DND-41 (cell line): ENCODE data around the gene UNC45B.

Experiments
- EZH2 ChIP-seq: IDR thresholded peaks from 3 replicates; pipeline ENCODE4 v1.6.1; 2012; ENCODE audit warnings: borderline replicate concordance, low read depth, mild to moderate bottlenecking, moderate library complexity, low read length, inconsistent platforms; ENCODE audit not compliant: severe bottlenecking
- TF ChIP-seq, protein P1 (sequence below): IDR thresholded peaks from 2 replicates; pipeline ENCODE4 v1.5.1; 2012; ENCODE audit warnings: borderline replicate concordance, low read length, moderate library complexity, mild to moderate bottlenecking; ENCODE audit not compliant: poor library complexity, severe bottlenecking; ENCODE audit errors: extremely low read depth

DNA sequence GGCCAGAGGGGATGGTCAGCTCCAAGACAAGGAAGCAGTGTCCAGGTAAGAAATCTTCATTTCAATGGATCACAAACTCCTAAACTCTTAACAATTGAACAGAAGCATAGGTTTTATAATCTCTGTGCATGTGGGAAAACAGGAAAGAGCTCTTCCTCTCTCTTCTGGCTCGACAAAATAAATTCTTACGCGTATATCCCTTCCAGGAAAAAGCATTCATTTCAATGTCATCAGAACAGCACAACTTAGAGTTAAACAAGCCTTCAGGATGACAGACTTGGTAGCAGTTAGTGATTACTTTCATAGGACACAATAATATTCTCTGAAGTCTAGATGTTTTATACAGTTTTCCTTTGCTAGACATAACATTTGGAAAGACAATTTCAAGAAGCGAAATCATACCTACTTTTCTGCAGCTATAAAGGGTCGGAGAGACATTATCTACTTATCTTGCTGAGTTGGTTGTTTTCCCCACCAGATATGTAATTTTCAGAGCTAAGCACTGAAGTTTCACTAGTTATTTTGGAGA is 65.9 kb downstream of the UNC45B start:
- TF ChIP-seq, protein P1, sequence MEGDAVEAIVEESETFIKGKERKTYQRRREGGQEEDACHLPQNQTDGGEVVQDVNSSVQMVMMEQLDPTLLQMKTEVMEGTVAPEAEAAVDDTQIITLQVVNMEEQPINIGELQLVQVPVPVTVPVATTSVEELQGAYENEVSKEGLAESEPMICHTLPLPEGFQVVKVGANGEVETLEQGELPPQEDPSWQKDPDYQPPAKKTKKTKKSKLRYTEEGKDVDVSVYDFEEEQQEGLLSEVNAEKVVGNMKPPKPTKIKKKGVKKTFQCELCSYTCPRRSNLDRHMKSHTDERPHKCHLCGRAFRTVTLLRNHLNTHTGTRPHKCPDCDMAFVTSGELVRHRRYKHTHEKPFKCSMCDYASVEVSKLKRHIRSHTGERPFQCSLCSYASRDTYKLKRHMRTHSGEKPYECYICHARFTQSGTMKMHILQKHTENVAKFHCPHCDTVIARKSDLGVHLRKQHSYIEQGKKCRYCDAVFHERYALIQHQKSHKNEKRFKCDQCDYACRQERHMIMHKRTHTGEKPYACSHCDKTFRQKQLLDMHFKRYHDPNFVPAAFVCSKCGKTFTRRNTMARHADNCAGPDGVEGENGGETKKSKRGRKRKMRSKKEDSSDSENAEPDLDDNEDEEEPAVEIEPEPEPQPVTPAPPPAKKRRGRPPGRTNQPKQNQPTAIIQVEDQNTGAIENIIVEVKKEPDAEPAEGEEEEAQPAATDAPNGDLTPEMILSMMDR: no peak
- TF ChIP-seq EZH2: no peak
